ENCODE data around the gene ZNF766. TPM values are rescaled to one million over a fixed set of nuclear protein-coding genes. Genes with fewer than 3 reads are reported as not detected.

The ZNF766 gene
- total RNA-seq, 1 donor from 2014 or later = 17.9 TPM

- Histone ChIP-seq H3K27ac (no peak overlapping the region), H3K4me1 (no peaks in the 10 kb centered on the region), H3K36me3 (peaks cover 28% of the 10 kb centered on the region), H3K4me3 (no peak overlapping the region), H3K27me3 (ENCODE audit: low read depth) (no peaks in the 10 kb centered on the region), H3K9me3 (no peaks in the 10 kb centered on the region)
- DNase-seq (no peak), ATAC-seq (no peak)
- TF ChIP-seq CTCF (IDR thresholded peaks at IDR 0.05) = no peak
- intact Hi-C loops (cut with DNase I) = loop anchor here (10.0 kb wide), 1 partner anchor 97 kb away; the partner anchor contains the start of gene ZNF616
Observed at GRCh38 chr19:52231154-52231910, 38.1 kb upstream of the ZNF766 start.

GRCh38 chr19:52234406-52234805 lies 35.0 kb upstream of the ZNF766 start:
- no peaks in the 10 kb centered on the region for H3K4me1 ChIP-seq
- H3K27me3 ChIP-seq (ENCODE audit: low read depth) = no peaks in the 10 kb centered on the region
- H3K4me3 ChIP-seq = no peak overlapping the region
- DNase-seq = no peak
- no peak for ATAC-seq
- no peak overlapping the region for H3K27ac ChIP-seq
- no peaks in the 10 kb centered on the region for H3K36me3 ChIP-seq
- intact Hi-C loops (cut with DNase I) = loop anchor here (10.0 kb wide), 1 partner anchor 100 kb away; the partner anchor contains the start of gene ZNF616
- TF ChIP-seq CTCF (IDR thresholded peaks at IDR 0.05) = no peak
- H3K9me3 ChIP-seq = no peaks in the 10 kb centered on the region

- no peak for TF ChIP-seq CTCF (IDR thresholded peaks at IDR 0.05)
- Histone ChIP-seq H3K36me3 (no peaks in the 10 kb centered on the region), H3K27me3 (ENCODE audit: low read depth) (no peaks in the 10 kb centered on the region), H3K9me3 (no peaks in the 10 kb centered on the region), H3K27ac (no peak overlapping the region), H3K4me3 (no peak overlapping the region), H3K4me1 (no peaks in the 10 kb centered on the region)
- DNase-seq = no peak
- intact Hi-C loops (cut with DNase I) = loop anchor here (10.0 kb wide), 1 partner anchor 102 kb away; the partner anchor contains the start of gene ZNF616
- no peak for ATAC-seq
Observed at GRCh38 chr19:52237197-52237596, 32.2 kb upstream of the ZNF766 start.

- intact Hi-C loops (cut with DNase I) = loop anchor here (10.0 kb wide), 1 partner anchor 103 kb away; the partner anchor contains the start of gene ZNF616
- peak; percentile 90 for TF ChIP-seq CTCF (IDR thresholded peaks at IDR 0.05)
- no peaks in the 10 kb centered on the region for H3K9me3 ChIP-seq
- H3K27me3 ChIP-seq (ENCODE audit: low read depth) = no peaks in the 10 kb centered on the region
- H3K4me3 ChIP-seq = no peak overlapping the region
- no peak overlapping the region for H3K27ac ChIP-seq
- no peaks in the 10 kb centered on the region for H3K4me1 ChIP-seq
- peak; percentile 80 to 85 for ATAC-seq
- no peaks in the 10 kb centered on the region for H3K36me3 ChIP-seq
- peak; percentile 53 for DNase-seq
Observed at GRCh38 chr19:52237771-52238400, 31.5 kb upstream of the ZNF766 start.

GRCh38 chr19:52244021-52244420 lies 25.4 kb upstream of the ZNF766 start:
- TF ChIP-seq CTCF (IDR thresholded peaks at IDR 0.05) = no peak
- H3K4me1 ChIP-seq = no peaks in the 10 kb centered on the region
- no peaks in the 10 kb centered on the region for H3K27me3 ChIP-seq (ENCODE audit: low read depth)
- no peaks in the 10 kb centered on the region for H3K9me3 ChIP-seq
- DNase-seq (no peak), ATAC-seq (no peak)
- H3K36me3 ChIP-seq = no peaks in the 10 kb centered on the region
- H3K27ac ChIP-seq = no peak overlapping the region
- no peak overlapping the region for H3K4me3 ChIP-seq
- intact Hi-C loops (cut with DNase I) = no loop called here

Data from lower lobe of right lung (tissue), 2 donors.